ENCODE data around the gene UBA6. TPM values are rescaled to one million over a fixed set of nuclear protein-coding genes. Genes with fewer than 3 reads are reported as not detected.

UBA6 gene
- total RNA-seq, 3 donors from 2014 or later: 37.8 to 85.5 (median 50.5) TPM

DNA sequence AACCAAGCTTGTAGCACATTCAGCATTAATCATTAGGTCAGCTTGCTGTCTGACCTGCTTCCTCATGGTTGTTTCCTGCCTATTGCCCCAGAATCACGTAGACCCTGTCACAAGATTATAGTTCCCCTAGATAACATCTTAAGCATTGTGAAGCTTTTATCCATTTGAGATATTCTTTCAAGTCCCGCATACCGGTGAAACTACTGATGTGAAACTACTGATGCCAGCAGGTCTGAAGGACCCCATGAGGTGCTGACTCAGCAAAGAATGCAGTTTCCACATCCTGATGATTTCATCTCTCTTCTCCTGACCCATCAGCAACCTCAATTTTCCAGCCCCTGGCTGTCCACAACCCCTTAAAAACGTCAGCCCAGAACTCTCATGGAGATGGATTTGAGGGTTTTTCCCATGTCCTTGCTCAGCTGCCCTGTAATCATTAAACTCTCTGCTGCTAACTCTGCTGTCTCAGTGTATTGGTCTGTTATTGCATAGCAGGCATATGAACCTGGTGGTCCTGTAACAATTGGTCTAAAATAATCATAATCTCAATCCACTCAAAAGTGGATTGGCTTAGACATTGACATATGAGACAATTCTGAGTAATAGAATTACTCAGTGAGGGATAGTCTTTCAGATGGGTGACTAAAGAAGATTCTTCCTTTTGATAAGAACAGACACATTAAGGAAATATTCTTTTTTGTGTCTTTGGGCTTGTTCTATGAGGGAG lies 26.3 kb upstream of the UBA6 start:
- no peaks in the 10 kb centered on the region for H3K27me3 ChIP-seq
- TF ChIP-seq, protein P1, sequence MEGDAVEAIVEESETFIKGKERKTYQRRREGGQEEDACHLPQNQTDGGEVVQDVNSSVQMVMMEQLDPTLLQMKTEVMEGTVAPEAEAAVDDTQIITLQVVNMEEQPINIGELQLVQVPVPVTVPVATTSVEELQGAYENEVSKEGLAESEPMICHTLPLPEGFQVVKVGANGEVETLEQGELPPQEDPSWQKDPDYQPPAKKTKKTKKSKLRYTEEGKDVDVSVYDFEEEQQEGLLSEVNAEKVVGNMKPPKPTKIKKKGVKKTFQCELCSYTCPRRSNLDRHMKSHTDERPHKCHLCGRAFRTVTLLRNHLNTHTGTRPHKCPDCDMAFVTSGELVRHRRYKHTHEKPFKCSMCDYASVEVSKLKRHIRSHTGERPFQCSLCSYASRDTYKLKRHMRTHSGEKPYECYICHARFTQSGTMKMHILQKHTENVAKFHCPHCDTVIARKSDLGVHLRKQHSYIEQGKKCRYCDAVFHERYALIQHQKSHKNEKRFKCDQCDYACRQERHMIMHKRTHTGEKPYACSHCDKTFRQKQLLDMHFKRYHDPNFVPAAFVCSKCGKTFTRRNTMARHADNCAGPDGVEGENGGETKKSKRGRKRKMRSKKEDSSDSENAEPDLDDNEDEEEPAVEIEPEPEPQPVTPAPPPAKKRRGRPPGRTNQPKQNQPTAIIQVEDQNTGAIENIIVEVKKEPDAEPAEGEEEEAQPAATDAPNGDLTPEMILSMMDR (IDR thresholded peaks at IDR 0.05): no peak
- no peak for TF ChIP-seq POLR2A (IDR thresholded peaks at IDR 0.05)
- TF ChIP-seq POLR2AphosphoS5 (IDR thresholded peaks at IDR 0.05): no peak
- H3K4me1 ChIP-seq: no peaks in the 10 kb centered on the region
- intact Hi-C loops (cut with DNase I; ENCODE audit: low total_unique reads): no loop called here
- H3K27ac ChIP-seq: no peak overlapping the region
- H3K9me3 ChIP-seq: no peaks in the 10 kb centered on the region
- DNase-seq (ENCODE audit: low spot score in 2 of 2): no peak
- no peaks in the 10 kb centered on the region for H3K36me3 ChIP-seq
- H3K4me3 ChIP-seq: no peak overlapping the region

DNA sequence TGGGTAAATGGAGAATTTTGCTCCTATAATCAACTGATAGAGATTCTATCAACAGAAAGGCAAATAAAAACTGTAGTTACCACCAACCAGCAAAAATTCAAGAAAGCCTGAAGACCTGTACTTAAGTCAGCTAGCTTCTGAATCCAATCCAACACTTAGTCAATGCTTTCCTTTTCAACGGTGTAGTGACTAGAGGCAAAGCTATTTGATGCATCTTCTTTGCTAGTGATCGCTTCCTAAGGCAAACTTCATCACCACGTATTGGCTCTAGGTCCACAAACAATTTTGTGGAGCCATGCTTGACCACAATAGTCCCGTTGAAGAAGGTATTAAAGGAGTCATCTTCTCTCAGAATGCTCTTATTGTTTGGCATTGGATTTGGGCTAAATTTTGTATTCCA lies 25.0 kb upstream of the UBA6 start:
- no peak overlapping the region for H3K4me3 ChIP-seq
- no peaks in the 10 kb centered on the region for H3K27me3 ChIP-seq
- no peak for DNase-seq (ENCODE audit: low spot score in 2 of 2)
- H3K4me1 ChIP-seq: no peaks in the 10 kb centered on the region
- no peaks in the 10 kb centered on the region for H3K36me3 ChIP-seq
- no peak overlapping the region for H3K27ac ChIP-seq
- no peaks in the 10 kb centered on the region for H3K9me3 ChIP-seq
- TF ChIP-seq POLR2AphosphoS5 (IDR thresholded peaks at IDR 0.05) (no peak), POLR2A (IDR thresholded peaks at IDR 0.05) (no peak)
- TF ChIP-seq, protein P1 (IDR thresholded peaks at IDR 0.05): no peak
- intact Hi-C loops (cut with DNase I; ENCODE audit: low total_unique reads): no loop called here

DNA sequence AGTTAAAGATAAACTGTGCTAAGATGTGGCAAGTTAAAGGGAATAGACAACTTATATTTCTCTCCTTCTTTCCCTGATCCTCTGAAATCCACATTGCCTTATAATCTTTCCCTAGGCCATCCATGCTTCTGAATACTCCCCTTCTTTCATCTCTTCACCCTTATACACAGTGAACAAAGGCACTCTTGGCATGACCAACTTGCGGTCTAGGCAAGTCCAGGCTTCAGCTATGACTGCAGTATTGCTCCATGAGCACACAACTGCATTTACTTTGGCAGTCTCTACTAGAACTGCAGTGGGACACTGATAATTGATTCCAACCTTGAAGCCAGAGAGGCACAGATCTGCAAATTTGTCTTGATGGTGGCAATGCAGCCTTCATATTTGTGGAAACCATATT lies 24.2 kb upstream of the UBA6 start:
- TF ChIP-seq POLR2AphosphoS5 (IDR thresholded peaks at IDR 0.05): no peak
- TF ChIP-seq POLR2A (IDR thresholded peaks at IDR 0.05): no peak
- TF ChIP-seq, protein P1 (IDR thresholded peaks at IDR 0.05): no peak
- Histone ChIP-seq H3K36me3 (no peaks in the 10 kb centered on the region), H3K9me3 (no peaks in the 10 kb centered on the region), H3K27ac (no peak overlapping the region), H3K27me3 (no peaks in the 10 kb centered on the region), H3K4me1 (no peaks in the 10 kb centered on the region), H3K4me3 (no peak overlapping the region)
- intact Hi-C loops (cut with DNase I; ENCODE audit: low total_unique reads): no loop called here
- peak in 1 of 2 donors; percentile 35 for DNase-seq (ENCODE audit: low spot score in 2 of 2)

DNA sequence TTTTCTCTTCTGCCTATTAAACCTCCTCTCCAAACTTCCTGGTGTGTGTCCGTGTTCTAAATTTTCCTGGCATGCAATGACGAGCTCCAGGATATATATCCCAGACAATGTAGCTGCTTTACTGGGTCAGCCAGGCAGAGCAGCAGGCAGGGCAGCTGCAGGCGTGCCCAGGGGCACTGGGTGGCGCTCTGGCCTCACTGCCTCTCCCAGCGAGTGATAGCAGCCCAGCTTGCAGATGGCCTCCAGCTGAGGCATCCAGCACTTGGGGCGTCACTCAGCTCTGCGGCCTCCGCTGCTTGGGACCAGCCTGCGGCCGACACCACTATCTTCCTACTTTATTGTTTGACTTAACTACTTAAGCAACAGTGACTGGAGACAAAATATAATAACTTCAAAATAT lies 23.0 kb upstream of the UBA6 start:
- Histone ChIP-seq H3K27me3 (no peaks in the 10 kb centered on the region), H3K27ac (no peak overlapping the region), H3K36me3 (no peaks in the 10 kb centered on the region), H3K9me3 (no peaks in the 10 kb centered on the region), H3K4me3 (no peak overlapping the region), H3K4me1 (no peaks in the 10 kb centered on the region)
- DNase-seq (ENCODE audit: low spot score in 2 of 2): no peak
- TF ChIP-seq POLR2A (IDR thresholded peaks at IDR 0.05) (no peak), POLR2AphosphoS5 (IDR thresholded peaks at IDR 0.05) (no peak)
- TF ChIP-seq, protein P1 (IDR thresholded peaks at IDR 0.05): no peak
- intact Hi-C loops (cut with DNase I; ENCODE audit: low total_unique reads): no loop called here

DNA sequence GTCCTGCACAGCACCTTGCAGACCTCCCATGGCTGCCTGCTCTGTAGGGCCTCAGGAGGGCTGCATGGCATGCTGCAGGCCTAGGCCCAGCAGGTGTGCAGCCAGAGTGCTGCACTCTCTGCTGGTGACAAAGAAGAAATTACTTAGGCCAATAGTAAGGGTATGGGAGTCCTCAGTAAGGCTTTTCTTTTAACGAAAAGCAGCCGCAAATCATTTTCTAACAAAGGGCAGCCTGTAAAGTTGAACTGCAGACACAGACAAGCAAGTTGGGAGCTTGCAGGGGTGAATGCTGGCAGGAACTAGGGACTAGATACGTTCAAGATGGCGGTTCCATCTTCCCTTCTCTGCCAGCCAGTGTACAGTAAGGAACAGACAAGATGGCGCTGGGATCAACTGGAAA lies 22.4 kb upstream of the UBA6 start:
- Histone ChIP-seq H3K36me3 (no peaks in the 10 kb centered on the region), H3K27ac (no peak overlapping the region), H3K4me1 (no peaks in the 10 kb centered on the region), H3K27me3 (no peaks in the 10 kb centered on the region), H3K9me3 (no peaks in the 10 kb centered on the region), H3K4me3 (no peak overlapping the region)
- TF ChIP-seq POLR2A (IDR thresholded peaks at IDR 0.05) (no peak), POLR2AphosphoS5 (IDR thresholded peaks at IDR 0.05) (no peak)
- intact Hi-C loops (cut with DNase I; ENCODE audit: low total_unique reads): no loop called here
- DNase-seq (ENCODE audit: low spot score in 2 of 2): no peak

Measured in breast epithelium (tissue), 4 donors.